AG08395 (cell line): ENCODE measurements around the gene VAV2.
"Not testable (repeated sequence)": the region's sequence is repeated elsewhere in the genome, so short reads cannot be mapped to it uniquely, and the experiment has no call there.

Source experiments
- DNase-seq: peaks from one replicate; pipeline ENCODE4 v3.0.0; 2012; ENCODE audit warnings: mixed read lengths, low spot score

VAV2 gene

GRCh38 chr9:133915534-133916158 is 76.5 kb downstream of the VAV2 start:
- DNase-seq = no peak

GRCh38 chr9:133914442-133915342 is 77.4 kb downstream of the VAV2 start:
- DNase-seq = peak; percentile 35

DNA sequence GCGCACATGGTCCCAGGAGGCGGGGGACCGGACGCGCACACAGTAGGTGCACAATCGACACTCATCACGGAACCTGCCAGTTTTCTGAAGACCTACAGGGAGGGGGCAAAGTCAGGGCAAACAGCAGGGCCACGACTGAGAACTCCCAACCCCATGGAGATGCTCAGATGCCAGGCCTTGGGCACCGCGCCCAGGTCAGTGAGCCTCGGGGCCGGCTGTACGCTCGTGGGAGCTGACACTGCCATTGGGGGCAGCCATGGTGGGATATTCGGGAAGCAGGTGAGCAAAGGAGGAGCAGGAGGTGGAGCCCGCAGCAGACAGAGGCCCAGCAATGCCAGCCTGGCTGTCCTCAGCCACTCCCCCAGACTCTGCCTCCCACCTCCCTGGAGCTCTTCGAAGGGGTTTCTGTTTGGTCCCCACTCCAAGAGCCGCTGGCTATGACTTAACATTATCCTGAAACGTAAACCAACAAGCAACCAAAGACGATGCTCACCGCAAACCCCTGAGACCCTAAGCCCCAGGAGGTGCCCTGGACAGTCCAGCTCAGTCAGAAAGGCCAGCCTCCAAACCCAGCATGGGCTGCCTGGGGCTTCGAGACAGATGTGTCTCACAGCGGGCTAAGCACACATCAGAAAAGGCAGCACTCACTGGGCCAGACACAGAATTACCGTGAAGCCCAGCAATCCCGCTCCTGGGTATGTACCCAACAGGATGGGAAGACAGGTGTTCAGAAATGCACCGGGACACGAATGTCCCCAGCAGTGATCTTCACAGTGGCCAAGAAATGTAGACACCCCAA is 78.4 kb downstream of the VAV2 start:
- DNase-seq = no peak

- no peak for DNase-seq
Measured at GRCh38 chr9:133910855-133911514, 81.1 kb downstream of the VAV2 start.

GRCh38 chr9:133906932-133907910 is 84.9 kb downstream of the VAV2 start:
- no peak for DNase-seq

- DNase-seq = no peak
Measured at GRCh38 chr9:133906218-133906617, 85.9 kb downstream of the VAV2 start.

GRCh38 chr9:133905493-133905892 is 86.6 kb downstream of the VAV2 start:
- no peak for DNase-seq

- DNase-seq = no peak
Measured at GRCh38 chr9:133904346-133905090, 87.6 kb downstream of the VAV2 start.

DNA sequence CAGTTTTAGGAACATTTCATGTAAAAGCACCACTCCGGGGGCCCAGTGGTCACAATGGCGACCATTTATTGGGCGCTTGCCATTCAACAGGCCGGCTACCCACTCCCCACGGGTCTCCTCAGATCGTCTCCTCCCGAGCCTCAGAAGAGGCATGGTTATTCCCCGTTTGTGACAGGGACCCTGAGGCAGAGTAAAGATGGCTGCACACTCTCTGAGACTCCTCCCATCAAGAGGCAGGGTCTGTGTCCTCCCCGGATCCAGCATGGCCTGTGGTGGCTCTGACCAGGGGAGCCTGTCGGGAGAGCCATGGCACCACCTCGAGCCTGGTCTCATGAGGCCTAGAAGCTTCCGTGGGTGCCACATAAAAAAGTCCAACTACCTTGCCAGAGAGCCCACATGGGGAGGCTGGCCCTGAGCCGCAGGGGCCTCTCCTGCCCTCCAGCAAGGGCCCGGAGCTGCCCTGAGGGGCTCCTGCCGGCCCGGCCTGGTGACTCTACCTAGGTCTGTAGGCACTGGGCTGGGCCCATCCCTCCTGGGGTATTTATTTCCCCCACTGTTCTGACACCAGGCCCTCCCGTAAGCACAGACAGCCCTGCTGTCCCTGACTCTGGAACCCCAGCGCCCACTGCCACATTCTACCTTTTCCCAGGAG is 90.8 kb downstream of the VAV2 start:
- no peak for DNase-seq

DNA sequence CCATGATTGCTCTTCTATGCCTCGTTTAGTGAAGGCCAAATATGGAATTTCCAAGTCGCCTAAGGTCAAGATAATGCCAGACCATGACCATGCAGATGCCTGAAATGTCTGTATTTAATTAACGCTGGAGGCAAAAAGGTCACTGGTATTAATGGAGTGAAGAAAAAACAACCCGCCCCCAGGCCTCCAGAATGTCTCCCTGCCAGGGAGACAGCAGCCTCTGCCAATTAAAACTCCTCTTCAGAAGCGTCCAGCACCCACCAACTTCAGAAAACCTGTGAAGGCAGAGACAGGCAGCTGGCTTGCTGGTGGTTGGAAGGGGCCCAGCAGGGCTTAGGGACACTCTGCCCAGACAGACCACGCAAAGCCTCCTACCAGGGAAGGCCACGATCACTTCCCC is 94.4 kb downstream of the VAV2 start:
- DNase-seq = peak; percentile 63

DNA sequence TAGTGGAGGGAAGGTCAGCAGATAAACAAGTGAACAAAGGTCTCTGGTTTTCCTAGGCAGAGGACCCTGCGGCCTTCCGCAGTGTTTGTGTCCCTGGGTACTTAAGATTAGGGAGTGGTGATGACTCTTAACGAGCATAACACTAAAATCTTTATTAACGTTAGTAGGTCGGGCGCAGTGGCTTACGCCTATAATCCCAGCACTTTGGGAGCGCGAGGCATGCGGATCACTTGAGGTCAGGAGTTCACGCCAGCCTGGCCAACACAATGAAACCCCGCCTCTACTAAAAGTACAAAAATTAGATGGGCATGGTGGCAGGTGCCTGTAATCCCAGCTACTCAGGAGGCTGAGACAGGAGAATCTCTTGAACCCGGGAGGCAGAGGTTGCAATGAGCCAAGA is 96.1 kb downstream of the VAV2 start:
- not testable (repeated sequence) for DNase-seq

DNA sequence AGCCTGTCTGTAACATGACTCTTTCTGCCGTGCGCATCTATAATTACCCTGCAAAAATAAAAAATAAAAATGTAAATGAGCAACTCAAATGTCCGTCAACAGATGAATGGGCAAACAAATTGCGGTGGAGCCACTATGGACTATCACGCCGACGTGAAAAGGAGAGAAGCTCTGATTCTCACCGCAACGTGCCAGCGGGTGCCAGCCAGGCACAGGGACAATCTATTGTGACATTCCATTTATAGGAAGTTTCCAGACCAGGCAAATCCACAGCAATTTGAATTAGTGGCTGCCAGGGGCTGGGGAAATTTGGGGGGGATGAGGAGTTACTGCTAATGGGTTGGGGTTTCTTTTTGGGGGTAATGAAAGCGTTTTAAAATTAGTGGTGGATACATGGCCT is 96.8 kb downstream of the VAV2 start:
- DNase-seq = no peak

GRCh38 chr9:133894377-133895321 is 97.5 kb downstream of the VAV2 start:
- DNase-seq = no peak

- no peak for DNase-seq
Measured at GRCh38 chr9:133893191-133893994, 98.7 kb downstream of the VAV2 start.

DNA sequence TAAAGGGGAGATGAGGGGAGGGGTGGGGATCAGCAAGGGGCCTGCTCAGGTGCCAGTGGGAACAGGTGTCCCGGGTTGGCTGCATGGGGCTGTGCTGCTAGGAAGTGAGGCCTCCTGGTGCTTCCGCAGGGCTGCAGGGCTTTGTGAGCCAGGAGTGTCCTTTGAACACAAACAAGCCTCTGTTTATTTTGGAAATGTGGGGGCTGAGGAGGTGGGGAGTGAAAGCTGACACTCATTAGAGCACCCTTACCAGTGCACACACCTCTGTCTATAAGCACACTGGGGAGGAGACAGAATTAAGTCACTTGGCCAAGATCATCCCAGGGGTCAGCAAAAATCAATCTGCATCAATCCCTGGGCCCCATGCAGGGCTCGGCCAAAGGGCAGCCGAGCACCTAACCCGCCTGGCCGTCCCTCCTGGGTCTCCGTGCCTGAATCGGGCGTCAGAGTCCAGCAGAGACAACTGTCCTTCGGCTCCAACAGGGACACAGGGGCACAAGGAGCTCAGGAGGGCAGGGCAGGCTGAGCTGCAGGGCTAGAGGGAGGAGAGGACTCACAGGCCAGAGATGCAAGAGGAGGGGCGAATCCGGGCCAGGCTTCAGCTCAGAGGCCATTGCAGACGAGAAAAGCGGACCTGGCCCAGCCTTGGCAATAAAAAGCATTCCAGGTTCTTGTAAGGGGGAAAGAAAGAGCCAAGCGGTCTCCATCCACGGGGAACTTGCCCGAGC is 99.8 kb downstream of the VAV2 start:
- no peak for DNase-seq

GRCh38 chr9:133891741-133892140 is 100.4 kb downstream of the VAV2 start:
- DNase-seq = no peak

DNA sequence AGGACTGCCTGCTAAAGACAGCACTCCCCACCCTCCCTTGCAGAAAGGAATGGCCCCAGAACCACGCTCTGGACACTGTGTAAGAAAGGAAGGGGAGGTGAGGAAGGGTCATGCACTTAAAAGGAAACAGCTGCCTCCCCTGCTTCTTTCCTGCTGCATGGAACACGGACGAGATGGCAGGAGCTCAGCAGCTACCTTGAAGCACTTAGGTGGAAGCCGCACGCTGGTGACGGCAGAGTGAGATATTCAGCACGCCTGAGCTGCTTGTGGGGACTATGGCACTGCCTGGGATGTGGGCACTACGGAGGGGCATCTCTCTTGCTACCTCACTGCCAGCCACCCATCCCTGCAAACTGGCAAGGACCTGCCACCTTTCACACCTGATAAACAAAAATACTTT is 101.5 kb downstream of the VAV2 start:
- DNase-seq = no peak
